IMR-90 (cell line): ENCODE data around the gene DMAP1. TPM values are rescaled to one million over a fixed set of nuclear protein-coding genes. Genes with fewer than 3 reads are reported as not detected.

Experiments used
- ATAC-seq: fragments of 200-7000 bp; cut with Tn5 transposase; 2 replicates; pipeline ENCODE4 v1.9.1; 2020; ENCODE audit warnings: low read depth, mild to moderate bottlenecking, moderate library complexity
- BruUV-seq: library from RNA; stranded (reverse); fragments of 400-500 nt; replicated peaks from 2 replicates; lab custom pipeline; 2021; lab: Mats Ljungman, UMichigan
- CTCF ChIA-PET: fragments of 300-600 bp; formaldehyde crosslinking; extraction: SDS; loops from one replicate; lab custom pipeline; 2021; ENCODE audit warnings: antibody characterized with exemption; lab: Yijun Ruan, JAX
- POLR2A ChIA-PET: fragments of 300-600 bp; sonication (Branson Sonifier 250); formaldehyde crosslinking; loops from one replicate; lab custom pipeline; 2022; ENCODE audit warnings: antibody characterized with exemption; ENCODE audit not compliant: unreplicated experiment; lab: Charles Lee
- DNase-seq: peaks from one replicate; pipeline ENCODE4 v3.0.0; 2013
- H2AFZ ChIP-seq: replicated peaks from 2 replicates; pipeline ENCODE3; 2013; ENCODE audit warnings: low read length, mild to moderate bottlenecking; ENCODE audit not compliant: poor library complexity
- H2AK5ac ChIP-seq: 2 replicates; pipeline ENCODE4 v1.6.1; 2013; ENCODE audit warnings: low read depth, low read length, inconsistent platforms
- H2AK9ac ChIP-seq: replicated peaks from 2 replicates; pipeline ENCODE3; 2013; ENCODE audit warnings: mild to moderate bottlenecking, low read depth, low read length, moderate library complexity; ENCODE audit not compliant: poor library complexity
- H2BK120ac ChIP-seq: 2 replicates; pipeline ENCODE4 v1.6.1; 2013; ENCODE audit warnings: low read depth, low read length, inconsistent platforms
- H2BK15ac ChIP-seq: 3 replicates; pipeline ENCODE4 v1.6.1; 2013; ENCODE audit warnings: low read depth, low read length, inconsistent platforms
- H2BK20ac ChIP-seq: 2 replicates; pipeline ENCODE4 v1.6.1; 2013; ENCODE audit warnings: low read depth, mild to moderate bottlenecking, inconsistent platforms, low read length, moderate library complexity
- H2BK5ac ChIP-seq: 2 replicates; pipeline ENCODE4 v1.6.1; 2013; ENCODE audit warnings: mild to moderate bottlenecking, low read depth, low read length, inconsistent platforms; ENCODE audit not compliant: poor library complexity, severe bottlenecking
- H3K14ac ChIP-seq: replicated peaks from 2 replicates; pipeline ENCODE4 v1.6.1; 2013; ENCODE audit warnings: low read depth, low read length, inconsistent platforms
- H3K18ac ChIP-seq: 2 replicates; pipeline ENCODE4 v1.6.1; 2013; ENCODE audit warnings: low read depth, low read length, control low read depth
- H3K23ac ChIP-seq: 2 replicates; pipeline ENCODE4 v1.6.1; 2013; ENCODE audit warnings: low read depth, low read length, inconsistent platforms
- H3K27ac ChIP-seq: 2 replicates; pipeline ENCODE4 v1.5.1; 2013; ENCODE audit warnings: mild to moderate bottlenecking, control low read depth, low read length; ENCODE audit not compliant: insufficient read depth
- H3K27me3 ChIP-seq: 2 replicates; pipeline ENCODE4 v1.6.1; 2013; ENCODE audit warnings: low read length; ENCODE audit not compliant: control insufficient read depth, insufficient read depth
- H3K36me3 ChIP-seq: 2 replicates; pipeline ENCODE4 v1.6.1; 2013; ENCODE audit warnings: low read length, mixed read lengths; ENCODE audit not compliant: control insufficient read depth, insufficient read depth
- H3K4ac ChIP-seq: 2 replicates; pipeline ENCODE4 v1.6.1; 2013; ENCODE audit warnings: low read depth, low read length, inconsistent platforms
- H3K4me1 ChIP-seq: 2 replicates; pipeline ENCODE4 v1.6.1; 2013; ENCODE audit warnings: low read length, mixed read lengths; ENCODE audit not compliant: control insufficient read depth, insufficient read depth
- H3K4me2 ChIP-seq: 2 replicates; pipeline ENCODE4 v1.6.1; 2013; ENCODE audit warnings: low read depth, mild to moderate bottlenecking, control low read depth, low read length, moderate library complexity
- H3K4me3 ChIP-seq: 2 replicates; pipeline ENCODE4 v1.5.1; 2013; ENCODE audit warnings: low read depth, mild to moderate bottlenecking, control low read depth, low read length, moderate library complexity; ENCODE audit not compliant: insufficient read depth
- H3K56ac ChIP-seq: 2 replicates; pipeline ENCODE4 v1.6.1; 2013; ENCODE audit warnings: low read length, inconsistent platforms; ENCODE audit not compliant: insufficient read depth; ENCODE audit errors: extremely low read depth
- H3K79me1 ChIP-seq, 2 experiments: 2 replicates each; pipeline ENCODE4 v1.6.1; 2013; ENCODE audit warnings: low read length in 2 of 2, inconsistent platforms in 1 of 2, low read depth in 1 of 2
- H3K9ac ChIP-seq: 2 replicates; pipeline ENCODE4 v1.6.1; 2013; ENCODE audit warnings: low read depth, low read length, control low read depth
- H3K9me1 ChIP-seq: 2 replicates; pipeline ENCODE4 v1.6.1; 2013; ENCODE audit warnings: low read length, inconsistent platforms; ENCODE audit not compliant: insufficient read depth
- H3K9me3 ChIP-seq: 2 replicates; pipeline ENCODE4 v1.6.1; 2013; ENCODE audit warnings: low read length; ENCODE audit not compliant: control insufficient read depth, insufficient read depth
- H4K20me1 ChIP-seq: 2 replicates; pipeline ENCODE4 v1.6.1; 2013; ENCODE audit warnings: low read length, inconsistent platforms; ENCODE audit not compliant: insufficient read depth
- H4K5ac ChIP-seq: 2 replicates; pipeline ENCODE4 v1.6.1; 2013; ENCODE audit warnings: mild to moderate bottlenecking, low read depth, low read length, control low read depth
- H4K8ac ChIP-seq, 2 experiments: 2 replicates each; pipeline ENCODE4 v1.6.1; 2013; ENCODE audit warnings: low read depth in 2 of 2, low read length in 2 of 2, control low read depth in 1 of 2, inconsistent platforms in 1 of 2
- H4K91ac ChIP-seq: 2 replicates; pipeline ENCODE4 v1.6.1; 2013; ENCODE audit warnings: low read depth, low read length, inconsistent platforms; ENCODE audit not compliant: insufficient read depth
- BHLHE40 ChIP-seq: fragments of 150-350 bp; IDR thresholded peaks from 2 replicates; pipeline ENCODE4 v1.6.1; 2016; ENCODE audit warnings: mild to moderate bottlenecking, low read depth, low read length
- CEBPB ChIP-seq: IDR thresholded peaks from 2 replicates; pipeline ENCODE4 v1.6.1; 2012; ENCODE audit warnings: low read depth, low read length, improper control_type of control experiment
- CHD1 ChIP-seq: IDR thresholded peaks from 2 replicates; pipeline ENCODE4 v1.6.1; 2012; ENCODE audit warnings: low read depth, low read length, improper control_type of control experiment
- FOS ChIP-seq: fragments of 150-350 bp; IDR thresholded peaks from 2 replicates; pipeline ENCODE4 v1.6.1; 2016; ENCODE audit warnings: low read depth, low read length
- MAFK ChIP-seq: IDR thresholded peaks from 2 replicates; pipeline ENCODE4 v1.6.1; 2012; ENCODE audit warnings: low read depth, low read length, improper control_type of control experiment
- MAZ ChIP-seq: IDR thresholded peaks from 2 replicates; pipeline ENCODE4 v1.6.1; 2012; ENCODE audit warnings: low read depth, mild to moderate bottlenecking, low read length, improper control_type of control experiment, moderate library complexity, borderline replicate concordance
- MXI1 ChIP-seq: IDR thresholded peaks from 2 replicates; pipeline ENCODE4 v1.6.1; 2012; ENCODE audit warnings: low read depth, mild to moderate bottlenecking, low read length, moderate library complexity, borderline replicate concordance
- NFE2L2 ChIP-seq: fragments of 150-350 bp; IDR thresholded peaks from 2 replicates; pipeline ENCODE4 v1.6.1; 2016; ENCODE audit warnings: low read depth, mild to moderate bottlenecking, low read length
- POLR2A ChIP-seq: IDR thresholded peaks from 2 replicates; pipeline ENCODE4 v1.6.1; 2012; ENCODE audit warnings: mild to moderate bottlenecking, low read depth, low read length
- RAD21 ChIP-seq: IDR thresholded peaks from 2 replicates; pipeline ENCODE4 v1.6.1; 2012; ENCODE audit warnings: low read length, improper control_type of control experiment
- RCOR1 ChIP-seq: IDR thresholded peaks from 2 replicates; pipeline ENCODE4 v1.6.1; 2012; ENCODE audit warnings: mild to moderate bottlenecking, low read length, improper control_type of control experiment; ENCODE audit not compliant: insufficient replicate concordance
- RFX5 ChIP-seq: IDR thresholded peaks from 2 replicates; pipeline ENCODE4 v1.8.0; 2012; ENCODE audit warnings: low read depth, mild to moderate bottlenecking, low read length, moderate library complexity
- SMC3 ChIP-seq: fragments of 150-350 bp; IDR thresholded peaks from 2 replicates; pipeline ENCODE4 v1.6.1; 2016; ENCODE audit warnings: low read depth, mild to moderate bottlenecking, antibody characterized with exemption, low read length, moderate library complexity
- WGBS, 2 experiments: methylation state at CpG; one replicate each; pipeline versions ENCODE4 v1.1.5 to v1.1.7; 2013; ENCODE audit warnings: missing lambda C conversion rate in 2 of 2; ENCODE audit not compliant: insufficient read length in 1 of 2; ENCODE audit errors: extremely low coverage in 2 of 2; 5-methylcytosine and 5-hydroxymethylcytosine counted together
- dilution Hi-C: fragments of 300-500 bp; cut with HindIII; formaldehyde crosslinking; loops from one replicate; pipeline ENCODE4 v1.14.3; 2018; ENCODE audit warnings: low sequenced_read_pairs; ENCODE audit not compliant: unreplicated experiment
- in situ Hi-C: fragments of 300-500 bp; cut with MboI; formaldehyde crosslinking; loops from 3 replicates; pipeline ENCODE4 v1.14.3; 2019; ENCODE audit warnings: low sequenced_read_pairs, inconsistent platforms, mixed read lengths
- intact Hi-C: fragments of 100-400 bp; cut with micrococcal nuclease; formaldehyde crosslinking; loops from 2 replicates; pipeline ENCODE4 v1.10.0; 2022
- polyA plus RNA-seq, 3 experiments: library from polyadenylated mRNA; depleted of rRNA; stranded (reverse); fragments of >200 nt; gene quantifications; 2 replicates each; pipeline ENCODE4 v1.2.3, GENCODE V29; 2012; ENCODE audit warnings: low replicate concordance in 1 of 3
- total RNA-seq: library from RNA; depleted of rRNA; stranded (reverse); fragments of >200 nt; gene quantifications from 2 replicates; pipeline ENCODE4 v1.2.3, GENCODE V29; 2012
- TF ChIP-seq, protein P1 (sequence below): conservative IDR thresholded peaks from 2 replicates; pipeline ENCODE4 v1.5.1; 2012; ENCODE audit warnings: mild to moderate bottlenecking, low read depth, low read length, improper control_type of control experiment
- TF ChIP-seq, protein P2 (sequence below): fragments of 150-350 bp; IDR thresholded peaks from 2 replicates; pipeline ENCODE4 v1.6.1; 2017; ENCODE audit warnings: mild to moderate bottlenecking, antibody characterized with exemption, low read length, low read depth
- TF ChIP-seq, protein P3 (sequence below): fragments of 150-350 bp; IDR thresholded peaks from 2 replicates; pipeline ENCODE4 v1.6.1; 2016; ENCODE audit warnings: low read depth, mild to moderate bottlenecking, low read length, moderate library complexity, borderline replicate concordance

The DMAP1 gene
- total and polyA plus RNA-seq, 2 of the 4 experiments (the other 2 are of a cell fraction), result 22.2 to 34.3 TPM

DNA sequence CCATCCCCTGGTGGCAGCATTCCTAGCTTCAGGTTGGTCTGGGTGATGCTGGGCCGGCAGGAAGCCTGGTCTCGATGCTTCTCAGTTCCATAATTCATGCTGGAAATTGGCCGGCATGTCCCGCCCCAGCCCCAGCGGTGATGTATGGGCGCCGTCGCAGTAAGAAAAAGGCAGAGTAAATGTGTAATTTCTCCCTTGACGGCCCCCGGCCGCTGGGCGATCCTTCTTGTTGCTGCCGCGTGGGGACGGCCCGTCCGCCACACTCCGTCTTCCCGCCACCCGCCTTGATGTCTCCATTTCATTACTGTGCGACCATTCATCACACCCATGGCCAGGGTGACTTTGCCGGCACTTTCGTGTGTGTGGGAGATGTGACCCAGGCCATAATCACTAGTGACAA is 8.5 kb downstream of the DMAP1 start:
- H4K5ac ChIP-seq, result no peak overlapping the region
- dilution Hi-C loops, result no loop called here
- H4K8ac ChIP-seq, result no peak overlapping the region
- no peak overlapping the region for H3K56ac ChIP-seq
- ChIA-PET POLR2A (no interaction called here), CTCF (no interaction called here)
- no peak overlapping the region for H3K23ac ChIP-seq
- peaks cover 43% of the 10 kb centered on the region for H3K36me3 ChIP-seq
- H3K9me1 ChIP-seq, result peaks cover 8% of the 10 kb centered on the region
- H3K9me3 ChIP-seq, result no peaks in the 10 kb centered on the region
- no peak overlapping the region for H2BK5ac ChIP-seq
- in situ Hi-C loops, result no loop called here
- no peak overlapping the region for H2BK20ac ChIP-seq
- H3K4ac ChIP-seq, result no peak overlapping the region
- no peak for DNase-seq
- no peak for ATAC-seq
- H3K27ac ChIP-seq, result no peak overlapping the region
- H3K4me1 ChIP-seq, result peaks cover 11% of the 10 kb centered on the region
- H2AFZ ChIP-seq, result no peak overlapping the region
- H2BK120ac ChIP-seq, result no peak overlapping the region
- no peak overlapping the region for H2AK9ac ChIP-seq
- no peak overlapping the region for H2AK5ac ChIP-seq
- H3K79me1 ChIP-seq, result peaks cover 0 to 16% of the 10 kb centered on the region in 2 experiments; a peak in 2 of 4 replicates
- intact Hi-C loops, result no loop called here
- H4K20me1 ChIP-seq, result peaks cover 12% of the 10 kb centered on the region
- H3K4me2 ChIP-seq, result no peak overlapping the region
- no peaks in the 10 kb centered on the region for H3K27me3 ChIP-seq
- H3K14ac ChIP-seq, result no peak overlapping the region
- no peak for TF ChIP-seq CEBPB
- no peak for TF ChIP-seq MAZ
- TF ChIP-seq MAFK, result no peak
- TF ChIP-seq BHLHE40, result no peak
- TF ChIP-seq, protein P1, sequence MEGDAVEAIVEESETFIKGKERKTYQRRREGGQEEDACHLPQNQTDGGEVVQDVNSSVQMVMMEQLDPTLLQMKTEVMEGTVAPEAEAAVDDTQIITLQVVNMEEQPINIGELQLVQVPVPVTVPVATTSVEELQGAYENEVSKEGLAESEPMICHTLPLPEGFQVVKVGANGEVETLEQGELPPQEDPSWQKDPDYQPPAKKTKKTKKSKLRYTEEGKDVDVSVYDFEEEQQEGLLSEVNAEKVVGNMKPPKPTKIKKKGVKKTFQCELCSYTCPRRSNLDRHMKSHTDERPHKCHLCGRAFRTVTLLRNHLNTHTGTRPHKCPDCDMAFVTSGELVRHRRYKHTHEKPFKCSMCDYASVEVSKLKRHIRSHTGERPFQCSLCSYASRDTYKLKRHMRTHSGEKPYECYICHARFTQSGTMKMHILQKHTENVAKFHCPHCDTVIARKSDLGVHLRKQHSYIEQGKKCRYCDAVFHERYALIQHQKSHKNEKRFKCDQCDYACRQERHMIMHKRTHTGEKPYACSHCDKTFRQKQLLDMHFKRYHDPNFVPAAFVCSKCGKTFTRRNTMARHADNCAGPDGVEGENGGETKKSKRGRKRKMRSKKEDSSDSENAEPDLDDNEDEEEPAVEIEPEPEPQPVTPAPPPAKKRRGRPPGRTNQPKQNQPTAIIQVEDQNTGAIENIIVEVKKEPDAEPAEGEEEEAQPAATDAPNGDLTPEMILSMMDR, result no peak
- TF ChIP-seq MXI1, result no peak
- TF ChIP-seq NFE2L2, result no peak
- no peak for TF ChIP-seq RAD21
- TF ChIP-seq, protein P2, sequence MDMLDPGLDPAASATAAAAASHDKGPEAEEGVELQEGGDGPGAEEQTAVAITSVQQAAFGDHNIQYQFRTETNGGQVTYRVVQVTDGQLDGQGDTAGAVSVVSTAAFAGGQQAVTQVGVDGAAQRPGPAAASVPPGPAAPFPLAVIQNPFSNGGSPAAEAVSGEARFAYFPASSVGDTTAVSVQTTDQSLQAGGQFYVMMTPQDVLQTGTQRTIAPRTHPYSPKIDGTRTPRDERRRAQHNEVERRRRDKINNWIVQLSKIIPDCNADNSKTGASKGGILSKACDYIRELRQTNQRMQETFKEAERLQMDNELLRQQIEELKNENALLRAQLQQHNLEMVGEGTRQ, result no peak
- TF ChIP-seq SMC3, result no peak
- no peak for TF ChIP-seq FOS
- TF ChIP-seq RFX5, result no peak
- no peak for TF ChIP-seq CHD1
- no peak for TF ChIP-seq RCOR1
- TF ChIP-seq, protein P3, sequence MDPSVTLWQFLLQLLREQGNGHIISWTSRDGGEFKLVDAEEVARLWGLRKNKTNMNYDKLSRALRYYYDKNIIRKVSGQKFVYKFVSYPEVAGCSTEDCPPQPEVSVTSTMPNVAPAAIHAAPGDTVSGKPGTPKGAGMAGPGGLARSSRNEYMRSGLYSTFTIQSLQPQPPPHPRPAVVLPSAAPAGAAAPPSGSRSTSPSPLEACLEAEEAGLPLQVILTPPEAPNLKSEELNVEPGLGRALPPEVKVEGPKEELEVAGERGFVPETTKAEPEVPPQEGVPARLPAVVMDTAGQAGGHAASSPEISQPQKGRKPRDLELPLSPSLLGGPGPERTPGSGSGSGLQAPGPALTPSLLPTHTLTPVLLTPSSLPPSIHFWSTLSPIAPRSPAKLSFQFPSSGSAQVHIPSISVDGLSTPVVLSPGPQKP, result no peak
- TF ChIP-seq POLR2A, result no peak
- H3K18ac ChIP-seq, result no peak overlapping the region
- H3K4me3 ChIP-seq, result no peak overlapping the region
- H4K91ac ChIP-seq, result no peak overlapping the region
- no TSS peak for BruUV-seq
- H3K9ac ChIP-seq, result no peak overlapping the region
- WGBS, 2 experiments, result 88% methylated on average over 10 of the region's 23 CpGs; no CpG with 5 or more reads in 1 of the 2 experiments
- H2BK15ac ChIP-seq, result no peak overlapping the region
